ACC112 (cell line): ENCODE results near the gene SYT13.

Source experiments
- H2AFZ ChIP-seq: fragments of 200-600 bp; sonication (generic); one replicate; pipeline ENCODE4 v1.6.0; 2017; ENCODE audit warnings: antibody characterized with exemption, low read length; ENCODE audit not compliant: unreplicated experiment
- H3K27ac ChIP-seq: fragments of 200-600 bp; sonication (generic); 2 replicates; pipeline ENCODE4 v1.5.1; 2014; ENCODE audit warnings: low read depth, mild to moderate bottlenecking, antibody characterized with exemption, low read length, moderate library complexity
- H3K27me3 ChIP-seq: fragments of 200-600 bp; sonication (generic); 2 replicates; pipeline ENCODE4 v1.6.1; 2014; ENCODE audit warnings: mild to moderate bottlenecking, antibody characterized with exemption, low read length, moderate library complexity, mixed read lengths; ENCODE audit not compliant: insufficient read depth
- H3K36me3 ChIP-seq: fragments of 200-600 bp; sonication (generic); 2 replicates; pipeline ENCODE4 v1.6.1; 2016; ENCODE audit warnings: mild to moderate bottlenecking, antibody characterized with exemption, low read length, moderate library complexity, mixed read lengths; ENCODE audit not compliant: insufficient read depth
- H3K4me1 ChIP-seq: fragments of 200-600 bp; sonication (generic); one replicate; pipeline ENCODE4 v1.6.1; 2016; ENCODE audit warnings: low read length, mixed read lengths; ENCODE audit not compliant: insufficient read depth, unreplicated experiment, control insufficient read depth
- H3K4me3 ChIP-seq: fragments of 200-600 bp; sonication (generic); 2 replicates; pipeline ENCODE4 v1.5.1; 2014; ENCODE audit warnings: mild to moderate bottlenecking, low read depth, low read length
- H3K79me2 ChIP-seq: fragments of 200-600 bp; sonication (generic); one replicate; pipeline ENCODE4 v1.6.0; 2016; ENCODE audit warnings: low read length; ENCODE audit not compliant: control insufficient read depth, unreplicated experiment, insufficient read depth

SYT13 gene

DNA sequence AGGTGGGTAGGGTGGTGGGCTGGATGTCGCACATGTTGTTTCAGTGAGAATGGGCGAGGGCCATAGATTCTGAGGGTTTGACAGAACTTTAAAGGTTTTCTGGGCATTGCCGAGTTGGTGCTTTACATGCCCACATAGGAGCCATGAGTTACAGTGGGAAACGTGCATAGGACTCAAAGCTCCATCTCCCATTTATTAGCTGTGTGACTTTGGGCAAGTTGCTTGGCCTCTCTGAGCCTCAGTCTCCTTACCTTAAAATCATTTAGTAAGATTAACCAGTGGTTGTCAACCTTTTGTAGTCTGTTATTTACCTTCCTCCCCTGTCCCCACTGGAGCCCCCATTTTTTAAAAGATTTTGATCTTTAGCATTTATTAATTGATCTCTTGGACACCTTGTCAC is 67.4 kb downstream of the SYT13 start:
- no peak overlapping the region for H3K4me3 ChIP-seq
- no peak overlapping the region for H3K27ac ChIP-seq
- no peaks in the 10 kb centered on the region for H3K4me1 ChIP-seq
- peaks cover 4% of the 10 kb centered on the region; the same call in 1 of the 2 replicates for H3K27me3 ChIP-seq
- no peak overlapping the region for H2AFZ ChIP-seq
- H3K36me3 ChIP-seq = no peaks in the 10 kb centered on the region
- H3K79me2 ChIP-seq = no peaks in the 10 kb centered on the region

DNA sequence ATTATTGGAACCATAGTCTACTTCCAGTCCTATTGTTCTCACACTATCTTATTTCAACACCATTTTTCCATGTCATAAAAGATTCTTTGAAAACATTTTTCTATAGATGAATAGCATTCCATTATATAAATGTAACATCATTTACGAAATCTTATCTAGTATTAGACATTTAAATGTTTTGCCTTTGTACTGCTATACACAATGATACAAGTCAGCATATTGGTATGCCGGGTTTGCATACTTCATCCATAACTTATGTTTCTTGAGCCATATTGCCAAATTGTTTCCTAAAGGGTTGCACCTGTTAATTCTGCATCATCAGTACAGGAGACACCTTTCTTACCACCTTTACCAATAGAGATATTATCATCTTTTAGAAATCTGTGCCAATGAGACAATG is 68.2 kb downstream of the SYT13 start:
- Histone ChIP-seq H2AFZ (no peak overlapping the region), H3K4me1 (no peaks in the 10 kb centered on the region), H3K36me3 (no peaks in the 10 kb centered on the region), H3K4me3 (no peak overlapping the region), H3K27me3 (peaks cover 4% of the 10 kb centered on the region; the same call in 1 of the 2 replicates), H3K27ac (no peak overlapping the region), H3K79me2 (no peaks in the 10 kb centered on the region)

DNA sequence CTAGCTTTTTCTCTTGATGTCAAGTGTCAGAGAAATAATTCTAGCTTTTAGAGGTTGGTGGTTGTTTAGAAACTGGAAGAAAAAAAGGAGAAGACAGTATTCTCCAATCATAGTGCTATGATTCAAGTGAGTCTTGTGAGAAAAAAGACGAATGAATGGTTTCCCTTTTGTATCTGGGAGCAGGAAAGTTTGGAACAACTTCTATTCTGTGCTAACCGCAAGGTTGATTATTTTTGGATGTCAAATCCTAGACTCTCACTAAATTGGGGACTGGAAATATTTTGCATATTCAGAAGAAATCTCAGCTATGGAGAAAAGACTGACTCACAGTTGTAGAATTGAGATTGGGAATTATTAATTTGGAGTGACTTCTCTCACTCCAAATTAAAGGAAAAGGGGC is 69.2 kb downstream of the SYT13 start:
- Histone ChIP-seq H3K36me3 (no peaks in the 10 kb centered on the region), H3K4me1 (no peaks in the 10 kb centered on the region), H2AFZ (no peak overlapping the region), H3K27me3 (peaks cover 4% of the 10 kb centered on the region; the same call in 1 of the 2 replicates), H3K27ac (no peak overlapping the region), H3K4me3 (no peak overlapping the region), H3K79me2 (no peaks in the 10 kb centered on the region)

DNA sequence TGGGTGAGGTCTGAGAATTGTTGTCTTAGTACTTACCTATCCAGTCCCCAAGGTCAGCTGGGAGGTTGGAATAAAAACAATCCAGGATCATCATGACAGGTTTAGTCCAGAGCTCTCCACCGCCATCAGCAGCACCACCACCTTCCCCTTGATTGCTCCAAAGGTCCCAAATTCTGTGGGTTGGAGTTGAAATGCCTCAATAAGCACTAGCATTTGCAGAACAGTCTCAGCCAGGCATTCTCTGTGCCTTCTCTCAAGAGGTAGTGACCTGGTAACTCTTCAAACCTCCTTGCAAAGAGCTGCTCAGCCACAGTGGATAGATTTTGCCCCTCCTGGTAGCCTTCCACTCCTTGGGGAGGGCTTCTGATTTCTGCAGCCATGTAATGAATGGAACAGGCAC is 70.1 kb downstream of the SYT13 start:
- H3K27ac ChIP-seq = no peak overlapping the region
- H3K36me3 ChIP-seq = no peaks in the 10 kb centered on the region
- H3K79me2 ChIP-seq = no peaks in the 10 kb centered on the region
- no peak overlapping the region for H3K4me3 ChIP-seq
- no peak overlapping the region for H2AFZ ChIP-seq
- H3K4me1 ChIP-seq = no peaks in the 10 kb centered on the region
- peaks cover 4% of the 10 kb centered on the region; the same call in 1 of the 2 replicates for H3K27me3 ChIP-seq

DNA sequence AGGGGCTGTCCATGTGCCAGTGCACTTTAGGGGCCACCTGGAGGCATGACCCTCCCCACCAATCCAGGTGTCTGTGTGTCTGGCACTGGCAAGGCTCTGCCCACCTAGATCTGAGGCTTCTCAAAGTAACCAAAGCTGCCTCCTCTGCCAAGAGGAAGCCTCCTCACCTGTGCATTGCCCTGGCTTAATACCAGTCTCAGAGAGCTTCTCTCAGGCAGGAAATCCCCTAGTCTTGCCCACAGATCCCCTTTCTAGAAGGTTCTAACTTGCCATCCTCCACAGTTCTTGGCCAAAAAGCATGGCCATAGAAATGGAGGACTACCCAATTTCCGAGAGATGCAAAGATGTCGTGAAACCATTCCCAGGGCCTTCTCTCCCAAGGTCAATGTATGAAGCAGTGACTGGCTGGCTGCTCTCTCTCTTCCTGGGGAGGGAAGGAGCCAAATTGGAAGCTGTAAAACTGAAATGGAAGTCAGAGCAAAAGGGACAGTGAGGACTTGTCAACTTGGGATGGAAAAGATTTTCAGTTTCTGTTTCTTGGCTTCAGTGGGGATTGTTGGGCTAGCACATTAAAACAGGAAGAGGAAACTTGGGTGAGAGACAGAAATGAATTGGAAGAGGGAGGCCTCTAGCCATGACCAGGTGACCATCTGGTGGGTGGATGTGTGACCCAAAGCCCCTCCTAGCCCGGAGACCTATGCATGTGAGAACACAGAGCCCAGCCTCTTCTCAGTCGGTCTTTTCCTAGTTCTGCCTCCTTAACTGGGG is 70.9 kb downstream of the SYT13 start:
- H3K79me2 ChIP-seq = no peaks in the 10 kb centered on the region
- no peaks in the 10 kb centered on the region for H3K36me3 ChIP-seq
- H3K27ac ChIP-seq = no peak overlapping the region

DNA sequence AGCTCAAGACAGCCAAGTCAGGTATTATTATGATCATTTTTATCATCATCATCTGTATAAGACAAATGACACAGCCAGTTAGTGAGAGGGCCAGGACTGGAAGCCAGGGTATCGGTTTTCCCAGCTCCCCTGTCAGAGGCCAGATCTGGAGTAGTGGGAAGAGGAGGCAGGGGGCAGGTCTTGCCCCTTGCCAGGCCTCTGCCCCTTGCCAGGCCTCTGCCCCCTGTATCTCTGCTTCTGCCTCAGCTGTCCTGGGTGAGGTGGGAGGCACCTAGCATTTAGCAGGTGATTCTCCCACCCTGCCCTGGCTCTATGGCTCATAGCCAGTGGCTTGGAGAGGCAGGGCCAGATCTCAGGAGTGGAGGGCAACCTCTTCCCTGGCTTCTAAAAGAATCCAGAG is 72.4 kb downstream of the SYT13 start:
- Histone ChIP-seq H3K79me2 (no peaks in the 10 kb centered on the region), H2AFZ (no peak overlapping the region), H3K27me3 (peaks cover 4% of the 10 kb centered on the region; the same call in 1 of the 2 replicates), H3K27ac (no peak overlapping the region), H3K36me3 (no peaks in the 10 kb centered on the region), H3K4me3 (no peak overlapping the region), H3K4me1 (peaks cover 12% of the 10 kb centered on the region)

More for the DNA sequence above, 70.9 kb downstream of the SYT13 start:
- Histone ChIP-seq H3K27me3 (peaks cover 4% of the 10 kb centered on the region; the same call in 1 of the 2 replicates), H2AFZ (no peak overlapping the region), H3K4me3 (no peak overlapping the region), H3K4me1 (peaks cover 3% of the 10 kb centered on the region)

DNA sequence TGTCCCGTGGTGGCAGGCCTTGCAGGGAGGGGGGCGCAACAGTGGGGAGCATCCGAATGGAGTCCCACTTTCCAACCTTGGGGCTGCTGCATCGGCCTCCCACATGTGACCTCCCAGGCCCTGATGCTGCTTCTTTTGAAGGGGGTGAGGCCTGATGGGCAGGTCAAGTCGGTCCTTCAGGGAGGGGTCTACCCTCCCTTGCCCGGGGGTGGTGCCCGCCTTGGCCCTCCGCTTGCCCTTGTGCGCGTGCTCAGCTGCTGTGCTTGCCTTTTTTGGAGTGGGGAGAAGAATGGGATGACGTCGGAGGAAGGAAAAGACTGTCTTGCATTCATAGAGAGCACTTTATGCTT is 72.8 kb downstream of the SYT13 start:
- Histone ChIP-seq H2AFZ (no peak overlapping the region), H3K27me3 (peaks cover 4% of the 10 kb centered on the region; the same call in 1 of the 2 replicates), H3K27ac (no peak overlapping the region), H3K79me2 (no peaks in the 10 kb centered on the region), H3K36me3 (no peaks in the 10 kb centered on the region), H3K4me1 (peaks cover 12% of the 10 kb centered on the region), H3K4me3 (no peak overlapping the region)

DNA sequence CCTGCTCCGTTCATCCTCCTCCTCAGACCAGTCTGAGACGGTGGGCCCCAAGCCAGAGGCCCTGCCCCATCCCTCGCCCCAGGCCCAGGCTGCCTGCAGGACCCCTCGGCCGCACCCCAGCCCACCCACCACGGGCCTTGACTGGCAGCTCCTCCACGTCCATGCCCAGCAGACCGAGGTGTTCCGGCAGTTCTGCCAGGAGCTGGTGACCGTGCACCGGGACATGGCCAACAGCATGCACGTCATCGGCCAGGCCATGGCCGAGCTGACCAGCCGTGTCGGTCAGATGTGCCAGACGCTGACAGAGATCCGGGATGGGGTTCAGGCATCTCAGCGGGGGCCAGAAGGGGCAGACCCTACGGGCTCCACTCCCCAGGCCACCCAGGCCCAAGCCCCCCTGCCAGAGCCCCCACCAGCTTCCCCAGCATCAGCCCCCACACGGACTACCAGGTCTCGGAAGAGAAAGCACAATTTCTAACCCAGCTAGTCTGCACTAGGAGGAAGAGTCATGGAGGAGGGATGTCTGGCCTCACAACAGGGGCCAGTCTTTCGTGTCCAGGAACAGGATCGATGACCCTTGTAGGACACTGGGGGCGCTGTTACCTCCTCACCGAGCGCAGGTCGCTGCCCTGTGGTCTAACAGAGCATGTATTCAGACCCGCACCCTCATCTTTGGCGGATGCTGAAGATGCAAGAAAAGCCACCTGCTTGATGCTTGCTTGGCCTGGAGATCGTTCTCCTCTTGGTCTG is 73.4 kb downstream of the SYT13 start:
- Histone ChIP-seq H3K4me3 (no peak overlapping the region), H3K4me1 (peaks cover 12% of the 10 kb centered on the region), H3K79me2 (no peaks in the 10 kb centered on the region), H3K36me3 (no peaks in the 10 kb centered on the region), H2AFZ (no peak overlapping the region), H3K27ac (no peak overlapping the region), H3K27me3 (peaks cover 4% of the 10 kb centered on the region; the same call in 1 of the 2 replicates)

DNA sequence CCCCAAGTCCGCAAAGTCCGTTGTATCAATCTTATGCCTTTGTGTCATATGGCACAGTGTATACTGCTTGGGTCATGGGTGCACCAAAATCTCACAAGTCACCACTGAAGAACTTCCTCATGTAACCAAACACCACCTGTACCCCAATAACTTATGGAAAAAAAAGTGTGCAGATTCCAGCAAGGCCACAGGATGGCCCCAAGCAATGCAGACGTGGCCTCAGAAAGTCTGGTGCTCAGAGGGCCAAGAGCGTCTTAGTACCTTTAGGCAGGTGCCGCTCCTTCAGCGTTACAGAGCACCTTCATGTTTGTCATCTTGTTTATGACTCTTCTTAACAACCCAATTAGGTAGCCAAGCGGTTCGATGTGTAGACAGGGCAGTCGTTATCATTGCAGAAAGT is 74.4 kb downstream of the SYT13 start:
- Histone ChIP-seq H3K4me3 (no peak overlapping the region), H3K79me2 (no peaks in the 10 kb centered on the region), H3K4me1 (peaks cover 12% of the 10 kb centered on the region), H2AFZ (no peak overlapping the region), H3K36me3 (no peaks in the 10 kb centered on the region), H3K27me3 (peaks cover 3% of the 10 kb centered on the region; the same call in 1 of the 2 replicates), H3K27ac (no peak overlapping the region)

DNA sequence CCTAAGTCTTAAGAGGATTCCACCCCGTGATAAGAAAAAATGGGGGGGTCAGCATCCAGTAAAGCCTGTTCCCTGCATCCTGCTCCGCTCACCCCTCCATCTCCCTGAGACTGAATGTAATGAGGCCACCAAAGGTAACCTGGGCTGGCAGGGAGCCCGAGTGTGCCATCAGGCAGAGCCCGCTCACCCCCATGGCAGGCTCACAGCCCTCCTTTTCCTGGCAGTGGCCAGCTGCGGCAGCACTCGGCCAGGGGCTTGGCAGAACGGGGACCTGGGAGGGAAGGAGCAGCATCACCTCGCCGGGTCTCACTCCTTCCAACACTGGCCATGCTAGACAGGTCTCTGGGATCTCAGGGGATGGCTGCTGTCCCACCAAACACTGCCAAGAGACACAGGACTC is 75.3 kb downstream of the SYT13 start:
- Histone ChIP-seq H3K36me3 (no peaks in the 10 kb centered on the region), H3K4me1 (peaks cover 12% of the 10 kb centered on the region), H3K79me2 (no peaks in the 10 kb centered on the region), H3K27ac (no peak overlapping the region), H3K27me3 (no peaks in the 10 kb centered on the region), H3K4me3 (no peak overlapping the region), H2AFZ (no peak overlapping the region)
